ENCODE data around the gene NBPF9.
"Not testable (repeated sequence)": the region's sequence is repeated elsewhere in the genome, so short reads cannot be mapped to it uniquely, and the experiment has no call there.

The NBPF9 gene

DNA sequence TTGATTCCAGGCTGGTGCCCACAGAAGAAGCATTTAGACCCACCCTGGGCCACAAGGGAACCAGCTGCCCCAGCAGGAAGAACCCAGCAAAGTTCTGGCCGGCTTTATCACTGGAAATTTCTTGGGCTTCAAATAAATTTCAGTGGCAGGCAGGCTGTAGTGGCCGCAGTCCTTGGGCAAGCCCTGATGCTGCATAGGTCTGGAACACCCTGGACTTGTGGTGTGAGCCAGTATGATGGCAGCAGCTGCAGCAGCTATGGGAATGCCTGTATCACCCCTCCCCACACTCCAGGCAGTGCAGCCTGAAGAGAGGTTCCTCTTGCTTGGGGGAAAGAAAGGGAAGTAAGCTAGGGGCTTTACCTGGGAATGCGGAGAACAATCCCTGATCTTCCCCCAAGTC lies 69.4 kb downstream of the NBPF9 start:
- not testable (repeated sequence) for H3K79me2 ChIP-seq (ENCODE audit: control insufficient read depth, low read length); H3K27me3 ChIP-seq (ENCODE audit: control insufficient read depth, low read length); H3K9me3 ChIP-seq (ENCODE audit: control insufficient read depth, insufficient read depth, low read length); H3K4me1 ChIP-seq (ENCODE audit: control insufficient read depth, low read length); H3K4me3 ChIP-seq (ENCODE audit: low read length); H3F3A ChIP-seq (ENCODE audit: control insufficient read depth, insufficient read depth); H3K4me2 ChIP-seq (ENCODE audit: low read length); H3K9me2 ChIP-seq (replicated peaks; ENCODE audit: control insufficient read depth, low read length); H3K27ac ChIP-seq (ENCODE audit: low read depth, low read length); H3K36me3 ChIP-seq (ENCODE audit: control insufficient read depth, low read length); H4K20me1 ChIP-seq (ENCODE audit: control insufficient read depth, insufficient read depth, low read depth, low read length)

- H4K20me1 ChIP-seq (ENCODE audit: control insufficient read depth, insufficient read depth, low read depth, low read length); H3K79me2 ChIP-seq (ENCODE audit: control insufficient read depth, low read length); H3K27ac ChIP-seq (ENCODE audit: low read depth, low read length); H3K9me3 ChIP-seq (ENCODE audit: control insufficient read depth, insufficient read depth, low read length); H3F3A ChIP-seq (ENCODE audit: control insufficient read depth, insufficient read depth); H3K4me3 ChIP-seq (ENCODE audit: low read length); H3K36me3 ChIP-seq (ENCODE audit: control insufficient read depth, low read length); H3K9me2 ChIP-seq (replicated peaks; ENCODE audit: control insufficient read depth, low read length); H3K4me1 ChIP-seq (ENCODE audit: control insufficient read depth, low read length); H3K27me3 ChIP-seq (ENCODE audit: control insufficient read depth, low read length); H3K4me2 ChIP-seq (ENCODE audit: low read length): not testable (repeated sequence)
Observed at GRCh38 chr1:149024327-149024726, 79.0 kb downstream of the NBPF9 start.

DNA sequence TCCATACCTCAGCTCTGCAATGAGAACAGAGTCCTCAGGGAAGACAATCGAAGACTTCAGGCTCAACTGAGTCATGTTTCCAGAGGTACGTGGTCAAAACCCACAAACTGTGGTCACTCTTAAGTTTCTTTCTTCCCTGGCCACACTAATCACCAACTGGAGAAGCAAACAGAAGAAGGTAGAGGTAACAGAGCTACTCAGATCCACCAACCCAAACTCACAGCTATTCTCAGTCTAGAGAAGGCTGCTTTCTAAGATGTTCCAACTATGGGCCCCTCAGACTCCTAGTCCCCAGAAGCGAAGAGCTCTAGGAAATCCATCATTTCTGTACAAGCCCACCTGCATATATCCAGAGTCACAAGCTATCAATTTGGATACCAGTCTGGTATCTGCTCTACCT lies 84.8 kb downstream of the NBPF9 start:
- H3K4me1 ChIP-seq (ENCODE audit: control insufficient read depth, low read length); H3K9me2 ChIP-seq (replicated peaks; ENCODE audit: control insufficient read depth, low read length); H3K27me3 ChIP-seq (ENCODE audit: control insufficient read depth, low read length); H3K79me2 ChIP-seq (ENCODE audit: control insufficient read depth, low read length); H3K27ac ChIP-seq (ENCODE audit: low read depth, low read length); H3K9me3 ChIP-seq (ENCODE audit: control insufficient read depth, insufficient read depth, low read length); H3K4me3 ChIP-seq (ENCODE audit: low read length); H3K36me3 ChIP-seq (ENCODE audit: control insufficient read depth, low read length); H3K4me2 ChIP-seq (ENCODE audit: low read length); H3F3A ChIP-seq (ENCODE audit: control insufficient read depth, insufficient read depth); H4K20me1 ChIP-seq (ENCODE audit: control insufficient read depth, insufficient read depth, low read depth, low read length): not testable (repeated sequence)

- H3K79me2 ChIP-seq (ENCODE audit: control insufficient read depth, low read length); H3K4me1 ChIP-seq (ENCODE audit: control insufficient read depth, low read length); H3K27me3 ChIP-seq (ENCODE audit: control insufficient read depth, low read length); H4K20me1 ChIP-seq (ENCODE audit: control insufficient read depth, insufficient read depth, low read depth, low read length); H3K9me3 ChIP-seq (ENCODE audit: control insufficient read depth, insufficient read depth, low read length); H3K36me3 ChIP-seq (ENCODE audit: control insufficient read depth, low read length); H3K4me3 ChIP-seq (ENCODE audit: low read length); H3K4me2 ChIP-seq (ENCODE audit: low read length); H3K9me2 ChIP-seq (replicated peaks; ENCODE audit: control insufficient read depth, low read length); H3F3A ChIP-seq (ENCODE audit: control insufficient read depth, insufficient read depth); H3K27ac ChIP-seq (ENCODE audit: low read depth, low read length): not testable (repeated sequence)
Observed at GRCh38 chr1:149016626-149017025, 86.7 kb downstream of the NBPF9 start.

- not testable (repeated sequence) for H3K79me2 ChIP-seq (ENCODE audit: control insufficient read depth, low read length); H4K20me1 ChIP-seq (ENCODE audit: control insufficient read depth, insufficient read depth, low read depth, low read length); H3K27ac ChIP-seq (ENCODE audit: low read depth, low read length); H3K9me3 ChIP-seq (ENCODE audit: control insufficient read depth, insufficient read depth, low read length); H3K4me2 ChIP-seq (ENCODE audit: low read length); H3K9me2 ChIP-seq (replicated peaks; ENCODE audit: control insufficient read depth, low read length); H3K4me3 ChIP-seq (ENCODE audit: low read length); H3F3A ChIP-seq (ENCODE audit: control insufficient read depth, insufficient read depth); H3K27me3 ChIP-seq (ENCODE audit: control insufficient read depth, low read length); H3K36me3 ChIP-seq (ENCODE audit: control insufficient read depth, low read length); H3K4me1 ChIP-seq (ENCODE audit: control insufficient read depth, low read length)
Observed at GRCh38 chr1:149015522-149015921, 87.8 kb downstream of the NBPF9 start.

GRCh38 chr1:149013513-149013912 lies 89.8 kb downstream of the NBPF9 start:
- not testable (repeated sequence) for H3K4me2 ChIP-seq (ENCODE audit: low read length); H3K4me1 ChIP-seq (ENCODE audit: control insufficient read depth, low read length); H3K4me3 ChIP-seq (ENCODE audit: low read length); H3K9me3 ChIP-seq (ENCODE audit: control insufficient read depth, insufficient read depth, low read length); H3F3A ChIP-seq (ENCODE audit: control insufficient read depth, insufficient read depth); H3K79me2 ChIP-seq (ENCODE audit: control insufficient read depth, low read length); H3K27ac ChIP-seq (ENCODE audit: low read depth, low read length); H4K20me1 ChIP-seq (ENCODE audit: control insufficient read depth, insufficient read depth, low read depth, low read length); H3K9me2 ChIP-seq (replicated peaks; ENCODE audit: control insufficient read depth, low read length); H3K36me3 ChIP-seq (ENCODE audit: control insufficient read depth, low read length); H3K27me3 ChIP-seq (ENCODE audit: control insufficient read depth, low read length)

- not testable (repeated sequence) for H4K20me1 ChIP-seq (ENCODE audit: control insufficient read depth, insufficient read depth, low read depth, low read length); H3K79me2 ChIP-seq (ENCODE audit: control insufficient read depth, low read length); H3K27me3 ChIP-seq (ENCODE audit: control insufficient read depth, low read length); H3K9me2 ChIP-seq (replicated peaks; ENCODE audit: control insufficient read depth, low read length); H3K4me1 ChIP-seq (ENCODE audit: control insufficient read depth, low read length); H3F3A ChIP-seq (ENCODE audit: control insufficient read depth, insufficient read depth); H3K4me2 ChIP-seq (ENCODE audit: low read length); H3K4me3 ChIP-seq (ENCODE audit: low read length); H3K27ac ChIP-seq (ENCODE audit: low read depth, low read length); H3K9me3 ChIP-seq (ENCODE audit: control insufficient read depth, insufficient read depth, low read length); H3K36me3 ChIP-seq (ENCODE audit: control insufficient read depth, low read length)
Observed at GRCh38 chr1:149012599-149012998, 90.8 kb downstream of the NBPF9 start.

- H3K4me2 ChIP-seq (ENCODE audit: low read length); H3K9me3 ChIP-seq (ENCODE audit: control insufficient read depth, insufficient read depth, low read length); H3F3A ChIP-seq (ENCODE audit: control insufficient read depth, insufficient read depth); H3K9me2 ChIP-seq (replicated peaks; ENCODE audit: control insufficient read depth, low read length); H3K27me3 ChIP-seq (ENCODE audit: control insufficient read depth, low read length); H3K79me2 ChIP-seq (ENCODE audit: control insufficient read depth, low read length); H3K36me3 ChIP-seq (ENCODE audit: control insufficient read depth, low read length); H3K27ac ChIP-seq (ENCODE audit: low read depth, low read length); H3K4me1 ChIP-seq (ENCODE audit: control insufficient read depth, low read length); H3K4me3 ChIP-seq (ENCODE audit: low read length); H4K20me1 ChIP-seq (ENCODE audit: control insufficient read depth, insufficient read depth, low read depth, low read length): not testable (repeated sequence)
Observed at GRCh38 chr1:149009761-149010160, 93.6 kb downstream of the NBPF9 start.

DNA sequence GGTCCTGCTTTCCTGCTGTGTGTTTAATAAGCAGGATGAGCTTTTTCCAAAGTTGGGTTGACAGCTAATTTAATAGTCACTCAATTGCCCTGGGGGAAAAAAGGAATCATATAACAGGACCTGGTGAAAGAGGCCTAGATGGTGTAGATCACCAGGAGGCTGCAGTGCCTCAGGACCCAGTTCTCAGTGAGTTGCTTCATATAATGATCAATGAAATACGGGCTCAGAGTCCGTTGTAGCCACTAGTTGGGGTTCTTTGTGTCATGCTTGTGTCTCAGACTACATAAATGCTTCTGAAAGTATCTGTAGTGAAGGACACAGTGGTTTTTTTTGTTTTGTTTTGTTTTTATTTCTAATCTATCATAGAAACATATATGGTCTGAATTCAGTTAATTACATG lies 94.6 kb downstream of the NBPF9 start:
- not testable (repeated sequence) for H3K9me3 ChIP-seq (ENCODE audit: control insufficient read depth, insufficient read depth, low read length); H3K4me1 ChIP-seq (ENCODE audit: control insufficient read depth, low read length); H3K9me2 ChIP-seq (replicated peaks; ENCODE audit: control insufficient read depth, low read length); H3K36me3 ChIP-seq (ENCODE audit: control insufficient read depth, low read length); H3F3A ChIP-seq (ENCODE audit: control insufficient read depth, insufficient read depth); H3K4me3 ChIP-seq (ENCODE audit: low read length); H3K27ac ChIP-seq (ENCODE audit: low read depth, low read length); H3K27me3 ChIP-seq (ENCODE audit: control insufficient read depth, low read length); H3K4me2 ChIP-seq (ENCODE audit: low read length); H3K79me2 ChIP-seq (ENCODE audit: control insufficient read depth, low read length); H4K20me1 ChIP-seq (ENCODE audit: control insufficient read depth, insufficient read depth, low read depth, low read length)
